ENCODE measurements around the gene PPP1R1B. TPM values are rescaled to one million over a fixed set of nuclear protein-coding genes. Genes with fewer than 3 reads are reported as not detected.

PPP1R1B gene
- total RNA-seq, 1 donor from 2014 or later, result not detected

- Mint-ChIP-seq H3K4me3 (no peak overlapping the region), H3K27ac (no peak overlapping the region), H3K4me1 (peaks cover 2% of the 10 kb centered on the region), H3K36me3 (no peaks in the 10 kb centered on the region), H3K9me3 (no peaks in the 10 kb centered on the region), H3K27me3 (ENCODE audit: insufficient read depth, low read depth) (peaks cover 4% of the 10 kb centered on the region)
- no peaks in the 10 kb centered on the region for H3K79me2 ChIP-seq (ENCODE audit: low read depth)
- no peak for TF ChIP-seq EZH2phosphoT487 (IDR thresholded peaks at IDR 0.05)
- TF ChIP-seq EZH2 (IDR thresholded peaks at IDR 0.05), result no peak
- TF ChIP-seq CTCF (IDR thresholded peaks at IDR 0.05), result no peak
- no peaks in the 10 kb centered on the region for H3K36me3 ChIP-seq
- no peaks in the 10 kb centered on the region for H3K9me3 ChIP-seq (ENCODE audit: low read depth)
- H3F3A ChIP-seq (ENCODE audit: low read depth), result no peaks in the 10 kb centered on the region
- H3K27ac ChIP-seq, result no peak overlapping the region
- H3K27me3 ChIP-seq, result no peaks in the 10 kb centered on the region
- H3K4me3 ChIP-seq, result no peak overlapping the region
- H3K4me1 ChIP-seq, result no peaks in the 10 kb centered on the region
- no peak overlapping the region for H2AFZ ChIP-seq (replicated peaks)
- H4K20me1 ChIP-seq (ENCODE audit: low read depth), result no peaks in the 10 kb centered on the region
- no peak overlapping the region for H3K9ac ChIP-seq
- DNase-seq (ENCODE audit: low spot score), result no peak
- H3K4me2 ChIP-seq, result no peak overlapping the region
These were observed 51.0 kb downstream of the PPP1R1B start for GRCh38 chr17:39677542-39678339.

GRCh38 chr17:39678340-39679116 lies 51.8 kb downstream of the PPP1R1B start:
- Mint-ChIP-seq H3K9me3 (no peaks in the 10 kb centered on the region), H3K4me1 (peaks cover 2% of the 10 kb centered on the region), H3K4me3 (no peak overlapping the region), H3K36me3 (no peaks in the 10 kb centered on the region), H3K27me3 (ENCODE audit: insufficient read depth, low read depth) (peaks cover 2% of the 10 kb centered on the region), H3K27ac (no peak overlapping the region)
- H3K36me3 ChIP-seq, result no peaks in the 10 kb centered on the region
- H4K20me1 ChIP-seq (ENCODE audit: low read depth), result no peaks in the 10 kb centered on the region
- H3K27ac ChIP-seq, result no peak overlapping the region
- TF ChIP-seq CTCF (IDR thresholded peaks at IDR 0.05), result peak; percentile 5
- no peak for TF ChIP-seq EZH2 (IDR thresholded peaks at IDR 0.05)
- H3K79me2 ChIP-seq (ENCODE audit: low read depth), result no peaks in the 10 kb centered on the region
- H3K4me2 ChIP-seq, result no peak overlapping the region
- no peak overlapping the region for H2AFZ ChIP-seq (replicated peaks)
- DNase-seq (ENCODE audit: low spot score), result no peak
- no peaks in the 10 kb centered on the region for H3K4me1 ChIP-seq
- H3K27me3 ChIP-seq, result no peaks in the 10 kb centered on the region
- no peak overlapping the region for H3K4me3 ChIP-seq
- no peaks in the 10 kb centered on the region for H3F3A ChIP-seq (ENCODE audit: low read depth)
- H3K9me3 ChIP-seq (ENCODE audit: low read depth), result no peaks in the 10 kb centered on the region
- H3K9ac ChIP-seq, result no peak overlapping the region

GRCh38 chr17:39679521-39680192 lies 52.9 kb downstream of the PPP1R1B start:
- Mint-ChIP-seq H3K4me3 (no peak overlapping the region), H3K4me1 (peaks cover 2% of the 10 kb centered on the region), H3K36me3 (no peaks in the 10 kb centered on the region), H3K27ac (peak overlapping the region; percentile 69), H3K27me3 (ENCODE audit: insufficient read depth, low read depth) (peaks cover 2% of the 10 kb centered on the region), H3K9me3 (no peaks in the 10 kb centered on the region)
- Histone ChIP-seq H4K20me1 (ENCODE audit: low read depth) (no peaks in the 10 kb centered on the region), H3K4me2 (no peak overlapping the region), H3K36me3 (no peaks in the 10 kb centered on the region), H3K4me1 (no peaks in the 10 kb centered on the region), H3K9me3 (ENCODE audit: low read depth) (no peaks in the 10 kb centered on the region), H3K9ac (no peak overlapping the region), H3K27ac (no peak overlapping the region), H3K27me3 (no peaks in the 10 kb centered on the region), H3F3A (ENCODE audit: low read depth) (no peaks in the 10 kb centered on the region), H3K79me2 (ENCODE audit: low read depth) (no peaks in the 10 kb centered on the region), H3K4me3 (no peak overlapping the region), H2AFZ (replicated peaks) (no peak overlapping the region)
- TF ChIP-seq CTCF (IDR thresholded peaks at IDR 0.05), result no peak
- DNase-seq (ENCODE audit: low spot score), result no peak
